ENCODE data around the gene ZNF792. TPM values are rescaled to one million over a fixed set of nuclear protein-coding genes. Genes with fewer than 3 reads are reported as not detected.

Gene ZNF792
- total and polyA plus RNA-seq, 5 donors from 2014 or later: 15.5 to 24.7 (median 19.5) TPM

- ATAC-seq (ENCODE audit: low read depth in 2 of 2): no peak
- peak overlapping the region; percentile 67 for H3K27ac ChIP-seq (ENCODE audit: insufficient read depth, low read length, poor library complexity, severe bottlenecking)
- Mint-ChIP-seq H3K36me3 (peaks cover 38% of the 10 kb centered on the region), H3K4me1 (peaks cover 13 to 35% (median 20%) of the 10 kb centered on the region in 4 donors), H3K4me3 (peak overlapping the region; percentile 80 to 87 (median 82)), H3K27me3 (no peaks in the 10 kb centered on the region), H3K27ac (peak overlapping the region in 2 of 3 donors; percentile 35 to 74), H3K9me3 (peaks cover 11 to 66% (median 28%) of the 10 kb centered on the region in 7 donors)
- no peak for DNase-seq
- peaks cover 28% of the 10 kb centered on the region for H3K4me1 ChIP-seq (ENCODE audit: control insufficient read depth, insufficient read depth, low read length, poor library complexity, severe bottlenecking)
- peaks cover 28% of the 10 kb centered on the region for H3K36me3 ChIP-seq (ENCODE audit: control insufficient read depth, insufficient read depth, low read length)
- peaks cover 28 to 39% of the 10 kb centered on the region in 2 experiments for H3K9me3 ChIP-seq (ENCODE audit: control insufficient read depth in 2 of 2, low read length in 2 of 2)
- H3K4me3 ChIP-seq (ENCODE audit: low read depth, low read length): no peak overlapping the region
- no peaks in the 10 kb centered on the region for H3K27me3 ChIP-seq (ENCODE audit: control insufficient read depth, insufficient read depth, low read length)
Observed at GRCh38 chr19:34964598-34964997, 569 bp upstream of the ZNF792 start.

GRCh38 chr19:34962687-34963572 lies 1.1 kb downstream of the ZNF792 start:
- peaks cover 45 to 54% of the 10 kb centered on the region in 2 experiments for H3K9me3 ChIP-seq (ENCODE audit: control insufficient read depth in 2 of 2, low read length in 2 of 2)
- no peaks in the 10 kb centered on the region for H3K27me3 Mint-ChIP-seq
- H3K27ac Mint-ChIP-seq: peak overlapping the region; percentile 94 to 98 (median 97)
- peaks cover 52% of the 10 kb centered on the region for H3K36me3 Mint-ChIP-seq
- ATAC-seq (ENCODE audit: low read depth in 2 of 2) (peak in 1 of 2 donors; percentile 5), DNase-seq (peak in 1 of 3 donors; percentile 23)
- peaks cover 13 to 35% (median 20%) of the 10 kb centered on the region in 4 donors for H3K4me1 Mint-ChIP-seq
- H3K36me3 ChIP-seq (ENCODE audit: control insufficient read depth, insufficient read depth, low read length): peaks cover 45% of the 10 kb centered on the region
- H3K27me3 ChIP-seq (ENCODE audit: control insufficient read depth, insufficient read depth, low read length): no peaks in the 10 kb centered on the region
- peaks cover 9 to 73% (median 29%) of the 10 kb centered on the region in 7 donors for H3K9me3 Mint-ChIP-seq
- H3K4me1 ChIP-seq (ENCODE audit: control insufficient read depth, insufficient read depth, low read length, poor library complexity, severe bottlenecking): peaks cover 28% of the 10 kb centered on the region
- H3K27ac ChIP-seq (ENCODE audit: insufficient read depth, low read length, poor library complexity, severe bottlenecking): peak overlapping the region; percentile 67
- H3K4me3 ChIP-seq (ENCODE audit: low read depth, low read length): peak overlapping the region; percentile 94
- peak overlapping the region; percentile 90 to 99 (median 97) for H3K4me3 Mint-ChIP-seq

- peaks cover 50 to 58% of the 10 kb centered on the region in 2 experiments for H3K9me3 ChIP-seq (ENCODE audit: control insufficient read depth in 2 of 2, low read length in 2 of 2)
- DNase-seq: peak in 2 of 3 donors; percentile 38 to 81
- peaks cover 9 to 73% (median 33%) of the 10 kb centered on the region in 7 donors for H3K9me3 Mint-ChIP-seq
Observed at GRCh38 chr19:34961775-34962686, 2.0 kb downstream of the ZNF792 start.

GRCh38 chr19:34960940-34961679 lies 2.9 kb downstream of the ZNF792 start:
- peaks cover 28% of the 10 kb centered on the region for H3K4me1 ChIP-seq (ENCODE audit: control insufficient read depth, insufficient read depth, low read length, poor library complexity, severe bottlenecking)
- H3K36me3 ChIP-seq (ENCODE audit: control insufficient read depth, insufficient read depth, low read length): peaks cover 62% of the 10 kb centered on the region
- H3K9me3 ChIP-seq (ENCODE audit: control insufficient read depth in 2 of 2, low read length in 2 of 2): peaks cover 59 to 67% of the 10 kb centered on the region in 2 experiments
- DNase-seq (no peak), ATAC-seq (ENCODE audit: low read depth in 2 of 2) (no peak)
- no peak overlapping the region for H3K27ac ChIP-seq (ENCODE audit: insufficient read depth, low read length, poor library complexity, severe bottlenecking)
- no peaks in the 10 kb centered on the region for H3K27me3 ChIP-seq (ENCODE audit: control insufficient read depth, insufficient read depth, low read length)
- Mint-ChIP-seq H3K36me3 (peaks cover 63% of the 10 kb centered on the region), H3K9me3 (peaks cover 9 to 77% (median 39%) of the 10 kb centered on the region in 7 donors), H3K4me3 (peak overlapping the region; percentile 51 to 99 (median 93)), H3K27ac (peak overlapping the region in 1 of 3 donors; percentile 76), H3K27me3 (no peaks in the 10 kb centered on the region), H3K4me1 (peaks cover 13 to 35% (median 20%) of the 10 kb centered on the region in 4 donors)
- peak overlapping the region; percentile 94 for H3K4me3 ChIP-seq (ENCODE audit: low read depth, low read length)

More at GRCh38 chr19:34961775-34962686, 2.0 kb downstream of the ZNF792 start:
- peaks cover 13 to 35% (median 20%) of the 10 kb centered on the region in 4 donors for H3K4me1 Mint-ChIP-seq
- no peaks in the 10 kb centered on the region for H3K27me3 Mint-ChIP-seq
- peaks cover 57% of the 10 kb centered on the region for H3K36me3 Mint-ChIP-seq
- ATAC-seq (ENCODE audit: low read depth in 2 of 2): peak; percentile 40 to 55
- H3K27ac ChIP-seq (ENCODE audit: insufficient read depth, low read length, poor library complexity, severe bottlenecking): peak overlapping the region; percentile 67
- H3K4me3 ChIP-seq (ENCODE audit: low read depth, low read length): peak overlapping the region; percentile 94
- H3K27ac Mint-ChIP-seq: peak overlapping the region; percentile 76 to 97 (median 94)
- H3K4me1 ChIP-seq (ENCODE audit: control insufficient read depth, insufficient read depth, low read length, poor library complexity, severe bottlenecking): peaks cover 28% of the 10 kb centered on the region
- H3K4me3 Mint-ChIP-seq: peak overlapping the region; percentile 90 to 99 (median 97)
- peaks cover 54% of the 10 kb centered on the region for H3K36me3 ChIP-seq (ENCODE audit: control insufficient read depth, insufficient read depth, low read length)
- no peaks in the 10 kb centered on the region for H3K27me3 ChIP-seq (ENCODE audit: control insufficient read depth, insufficient read depth, low read length)

- DNase-seq (no peak), ATAC-seq (ENCODE audit: low read depth in 2 of 2) (no peak)
- H3K4me3 Mint-ChIP-seq: peak overlapping the region; percentile 70 to 83 (median 80)
- Histone ChIP-seq H3K27me3 (ENCODE audit: control insufficient read depth, insufficient read depth, low read length) (no peaks in the 10 kb centered on the region), H3K4me3 (ENCODE audit: low read depth, low read length) (peak overlapping the region; percentile 0), H3K9me3 (ENCODE audit: control insufficient read depth in 2 of 2, low read length in 2 of 2) (peaks cover 67 to 75% of the 10 kb centered on the region in 2 experiments), H3K36me3 (ENCODE audit: control insufficient read depth, insufficient read depth, low read length) (peaks cover 67% of the 10 kb centered on the region), H3K27ac (ENCODE audit: insufficient read depth, low read length, poor library complexity, severe bottlenecking) (no peak overlapping the region), H3K4me1 (ENCODE audit: control insufficient read depth, insufficient read depth, low read length, poor library complexity, severe bottlenecking) (peaks cover 28% of the 10 kb centered on the region)
- peak overlapping the region in 2 of 3 donors; percentile 77 to 94 for H3K27ac Mint-ChIP-seq
- H3K4me1 Mint-ChIP-seq: peaks cover 13 to 35% (median 20%) of the 10 kb centered on the region in 4 donors
- peaks cover 71% of the 10 kb centered on the region for H3K36me3 Mint-ChIP-seq
- H3K9me3 Mint-ChIP-seq: peaks cover 9 to 78% (median 39%) of the 10 kb centered on the region in 7 donors
- H3K27me3 Mint-ChIP-seq: no peaks in the 10 kb centered on the region
Observed at GRCh38 chr19:34960103-34960805, 3.8 kb downstream of the ZNF792 start.

- DNase-seq: no peak
- peaks cover 67% of the 10 kb centered on the region for H3K36me3 ChIP-seq (ENCODE audit: control insufficient read depth, insufficient read depth, low read length)
- H3K27me3 Mint-ChIP-seq: no peaks in the 10 kb centered on the region
- H3K27me3 ChIP-seq (ENCODE audit: control insufficient read depth, insufficient read depth, low read length): no peaks in the 10 kb centered on the region
- peaks cover 9 to 85% (median 44%) of the 10 kb centered on the region in 7 donors for H3K9me3 Mint-ChIP-seq
- H3K27ac ChIP-seq (ENCODE audit: insufficient read depth, low read length, poor library complexity, severe bottlenecking): no peak overlapping the region
- no peak for ATAC-seq (ENCODE audit: low read depth in 2 of 2)
- H3K36me3 Mint-ChIP-seq: peaks cover 76% of the 10 kb centered on the region
- no peak overlapping the region for H3K4me3 ChIP-seq (ENCODE audit: low read depth, low read length)
- H3K4me3 Mint-ChIP-seq: peak overlapping the region in 1 of 4 donors; percentile 27
- H3K4me1 ChIP-seq (ENCODE audit: control insufficient read depth, insufficient read depth, low read length, poor library complexity, severe bottlenecking): peaks cover 25% of the 10 kb centered on the region
- peaks cover 71 to 85% of the 10 kb centered on the region in 2 experiments for H3K9me3 ChIP-seq (ENCODE audit: control insufficient read depth in 2 of 2, low read length in 2 of 2)
- no peak overlapping the region for H3K27ac Mint-ChIP-seq
- peaks cover 18 to 29% (median 22%) of the 10 kb centered on the region in 4 donors for H3K4me1 Mint-ChIP-seq
Observed at GRCh38 chr19:34959021-34959420, 5.0 kb downstream of the ZNF792 start.

Data from CD4-positive, CD25-positive, alpha-beta regulatory T cell (primary cell).